ENCODE data around the gene ZNF880. TPM values are rescaled to one million over a fixed set of nuclear protein-coding genes. Genes with fewer than 3 reads are reported as not detected.

Gene ZNF880
- total RNA-seq, 3 donors from 2014 or later: 18.6 to 32.9 (median 22.0) TPM

- H3K4me1 ChIP-seq: no peaks in the 10 kb centered on the region
- peaks cover 82 to 100% of the 10 kb centered on the region in 2 donors for H3K9me3 ChIP-seq
- DNase-seq (ENCODE audit: low spot score in 2 of 2): no peak
- intact Hi-C loops (cut with DNase I; ENCODE audit: low total_unique reads): no loop called here
- peak overlapping the region in 1 of 3 donors; percentile 22 for H3K4me3 ChIP-seq
- TF ChIP-seq CTCF (IDR thresholded peaks at IDR 0.05) (no peak), POLR2A (IDR thresholded peaks at IDR 0.05) (no peak), POLR2AphosphoS5 (IDR thresholded peaks at IDR 0.05) (no peak)
- H3K36me3 ChIP-seq: peaks cover 53% of the 10 kb centered on the region
- no peaks in the 10 kb centered on the region for H3K27me3 ChIP-seq
- no peak overlapping the region for H3K27ac ChIP-seq
Measured at GRCh38 chr19:52410276-52410675, 40.6 kb downstream of the ZNF880 start.

- intact Hi-C loops (cut with DNase I; ENCODE audit: low total_unique reads): no loop called here
- DNase-seq (ENCODE audit: low spot score in 2 of 2): no peak
- H3K27me3 ChIP-seq: no peaks in the 10 kb centered on the region
- no peak overlapping the region for H3K27ac ChIP-seq
- H3K4me3 ChIP-seq: no peak overlapping the region
- no peaks in the 10 kb centered on the region for H3K4me1 ChIP-seq
- H3K9me3 ChIP-seq: peaks cover 92 to 100% of the 10 kb centered on the region in 2 donors
- H3K36me3 ChIP-seq: peaks cover 6% of the 10 kb centered on the region
- no peak for TF ChIP-seq POLR2AphosphoS5 (IDR thresholded peaks at IDR 0.05)
- TF ChIP-seq POLR2A (IDR thresholded peaks at IDR 0.05): no peak
- TF ChIP-seq CTCF (IDR thresholded peaks at IDR 0.05): no peak
Measured at GRCh38 chr19:52415711-52416110, 46.0 kb downstream of the ZNF880 start.

- H3K27me3 ChIP-seq: no peaks in the 10 kb centered on the region
- DNase-seq (ENCODE audit: low spot score in 2 of 2): no peak
- TF ChIP-seq CTCF (IDR thresholded peaks at IDR 0.05): no peak
- no peak for TF ChIP-seq POLR2A (IDR thresholded peaks at IDR 0.05)
- TF ChIP-seq POLR2AphosphoS5 (IDR thresholded peaks at IDR 0.05): no peak
- peaks cover 82 to 86% of the 10 kb centered on the region in 2 donors for H3K9me3 ChIP-seq
- intact Hi-C loops (cut with DNase I; ENCODE audit: low total_unique reads): no loop called here
- H3K4me3 ChIP-seq: peak within 1 kb of the TSS in 1 of 3 donors; percentile 8
- no peaks in the 10 kb centered on the region for H3K4me1 ChIP-seq
- no peak within 1 kb of the TSS for H3K27ac ChIP-seq
- no peaks in the 10 kb centered on the region for H3K36me3 ChIP-seq
Measured at GRCh38 chr19:52428937-52429336, 59.2 kb downstream of the ZNF880 start, which contains the start of gene ZNF534. Gene ZNF534, plus strand, starts transcription at chr19:52429148. Its CDS starts 2,327 bp downstream, at chr19:52431475.

Other genes starting within 250 kb of the ZNF880 start
- gene ZNF616, start 230.0 kb upstream of the ZNF880 start, total RNA-seq: 10 to 100 TPM in 1 of 3 donors, 1 to 10 TPM in 2; 5.8 to 14.0 (median 7.2) TPM
- gene ZNF836, start 198.3 kb upstream of the ZNF880 start, total RNA-seq: 10 to 100 TPM; 10.2 to 21.8 (median 16.4) TPM
- gene PPP2R1A, start 179.9 kb upstream of the ZNF880 start, total RNA-seq: 100 to 1,000 TPM; 145 to 198 (median 175) TPM
- gene ZNF766, start 100.3 kb upstream of the ZNF880 start, total RNA-seq: 10 to 100 TPM; 10.9 to 21.1 (median 18.4) TPM
- gene ZNF480, start 72.8 kb upstream of the ZNF880 start, total RNA-seq: 10 to 100 TPM in 2 of 3 donors, 1 to 10 TPM in 1; 8.0 to 15.8 (median 11.8) TPM
- gene ZNF610, start 33.7 kb upstream of the ZNF880 start, total RNA-seq: 1 to 10 TPM; 1.1 to 7.0 (median 2.6) TPM
- 10 to 100 TPM; 20.5 to 29.0 (median 28.2) TPM for gene ZNF528, start 27.9 kb downstream of the ZNF880 start, total RNA-seq
- gene ZNF534, start 59.2 kb downstream of the ZNF880 start, total RNA-seq: 1 to 10 TPM in 1 of 3 donors, under 1 TPM in 1, not detected in 1; 0.33 to 1.2 TPM
- 1 to 10 TPM; 1.3 to 3.7 (median 1.4) TPM for gene ZNF578, start 83.6 kb downstream of the ZNF880 start, total RNA-seq
- gene ZNF808, start 157.7 kb downstream of the ZNF880 start, total RNA-seq: 10 to 100 TPM; 20.6 to 35.1 (median 21.3) TPM
- 10 to 100 TPM; 14.6 to 27.5 (median 21.0) TPM for gene ZNF701, start 200.4 kb downstream of the ZNF880 start, total RNA-seq

All from breast epithelium (tissue), 4 donors.